GM12865 (cell line): ENCODE measurements around the gene GUCY2D.

Experiments
- DNase-seq: peaks from one replicate; pipeline ENCODE4 v3.0.0; 2010; ENCODE audit warnings: low read depth
- H3K4me3 ChIP-seq: 2 replicates; pipeline ENCODE4 v1.5.1; 2011; ENCODE audit warnings: mild to moderate bottlenecking, low read depth, low read length, control low read depth
- CTCF ChIP-seq: IDR thresholded peaks from 2 replicates; pipeline ENCODE4 v1.5.1; 2011; ENCODE audit warnings: low read length, control low read depth, low read depth, inconsistent platforms; ENCODE audit not compliant: insufficient read depth; ENCODE audit errors: missing control alignments

The GUCY2D gene

GRCh38 chr17:8069587-8069860, 67.1 kb downstream of the GUCY2D start:
- TF ChIP-seq CTCF, result no peak
- no peak for DNase-seq
- H3K4me3 ChIP-seq, result no peak overlapping the region
